GM21381 (cell line): ENCODE data around the gene ITGB7.

ENCODE experiments used
- ATAC-seq: cut with Tn5 transposase; IDR thresholded peaks from one replicate; pipeline ENCODE4 v1.9.1; 2021; ENCODE audit warnings: mild to moderate bottlenecking, moderate library complexity; ENCODE audit not compliant: unreplicated experiment

Gene ITGB7

GRCh38 chr12:53152390-53152789 is 54.7 kb downstream of the ITGB7 start:
- no peak for ATAC-seq

GRCh38 chr12:53151039-53151438 is 56.0 kb downstream of the ITGB7 start:
- ATAC-seq = no peak

- ATAC-seq = no peak
Measured at GRCh38 chr12:53147653-53148052, 59.4 kb downstream of the ITGB7 start.

DNA sequence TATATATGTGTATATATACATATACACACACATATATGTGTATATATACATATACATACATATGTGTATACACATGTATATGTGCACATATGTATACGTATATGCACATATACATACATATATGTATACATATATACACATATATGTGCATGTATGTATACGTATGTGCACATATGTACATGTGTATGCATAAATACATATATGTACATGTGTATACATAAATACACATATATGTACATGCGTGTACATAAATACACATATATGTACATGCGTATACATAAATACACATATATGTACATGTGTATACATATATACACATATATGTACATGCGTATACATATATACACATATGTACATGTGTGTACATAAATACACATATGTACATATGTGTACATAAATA is 59.9 kb downstream of the ITGB7 start:
- no peak for ATAC-seq

DNA sequence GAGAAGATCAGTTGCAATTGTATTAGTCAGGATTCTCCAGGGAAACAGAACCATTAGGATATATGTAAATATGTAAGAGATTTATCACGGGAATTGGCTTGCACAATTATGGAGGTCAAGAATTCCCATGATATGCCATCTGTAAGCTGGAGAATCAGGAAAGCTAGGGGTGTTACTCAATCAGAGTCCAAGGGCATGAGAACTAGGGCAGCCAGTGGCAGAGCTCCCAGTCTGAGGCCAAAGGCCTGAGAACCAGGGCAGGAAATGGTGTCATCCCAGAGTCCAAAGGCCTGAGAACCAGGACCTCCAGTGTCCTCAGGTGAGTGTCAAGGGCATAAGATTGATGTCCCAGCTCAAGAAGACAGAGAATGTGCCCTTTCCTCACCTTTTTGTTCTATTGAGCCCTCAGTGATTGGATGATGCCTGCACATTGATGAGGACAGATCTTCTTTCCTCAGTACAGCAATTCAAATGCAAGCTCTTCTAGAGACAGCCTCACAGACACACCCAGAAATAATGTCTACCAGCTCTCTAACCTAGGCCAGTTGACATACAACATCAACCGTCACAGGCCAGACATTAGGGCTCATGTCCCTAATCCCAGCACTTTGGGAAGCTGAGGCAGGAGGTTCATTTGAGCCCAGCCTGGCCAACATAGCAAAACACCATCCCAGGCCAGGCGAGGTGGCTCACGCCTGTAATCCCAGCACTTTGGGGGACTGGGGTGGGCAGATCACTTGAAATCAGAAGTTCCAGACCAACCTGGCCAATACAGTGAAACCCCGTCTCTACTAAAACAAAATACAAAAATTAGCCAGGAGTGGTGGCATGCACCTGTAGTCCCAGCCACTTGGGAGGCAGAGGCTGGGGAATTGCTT is 61.4 kb downstream of the ITGB7 start:
- no peak for ATAC-seq

- no peak for ATAC-seq
Measured at GRCh38 chr12:53143355-53143754, 63.7 kb downstream of the ITGB7 start.
